HL-60/S4 treated with phorbol 12-myristate 13-acetate at 8.2 ng/mL for 4 days and 3 days (cell line): ENCODE measurements around the gene ALAS1.
"Not testable (repeated sequence)": the region's sequence is repeated elsewhere in the genome, so short reads cannot be mapped to it uniquely, and the experiment has no call there.

Experiments
- in situ Hi-C: fragments of 300-500 bp; cut with MboI; formaldehyde crosslinking; loops from 2 replicates; pipeline ENCODE4 v1.15.0; 2022; ENCODE audit warnings: low sequenced_read_pairs

ALAS1 gene

GRCh38 chr3:52176951-52177700, 20.8 kb upstream of the ALAS1 start:
- in situ Hi-C loops, result no loop called here

GRCh38 chr3:52177701-52178042, 20.3 kb upstream of the ALAS1 start:
- in situ Hi-C loops, result no loop called here

GRCh38 chr3:52178126-52178525, 19.8 kb upstream of the ALAS1 start:
- in situ Hi-C loops, result not testable (repeated sequence)

GRCh38 chr3:52178537-52178936, 19.4 kb upstream of the ALAS1 start:
- in situ Hi-C loops, result no loop called here

GRCh38 chr3:52181543-52181942, 16.4 kb upstream of the ALAS1 start:
- in situ Hi-C loops, result no loop called here

GRCh38 chr3:52182196-52182595, 15.8 kb upstream of the ALAS1 start:
- in situ Hi-C loops, result no loop called here

GRCh38 chr3:52182691-52183090, 15.3 kb upstream of the ALAS1 start:
- in situ Hi-C loops, result no loop called here

GRCh38 chr3:52183786-52184445, 14.0 kb upstream of the ALAS1 start:
- in situ Hi-C loops, result no loop called here

GRCh38 chr3:52184690-52185089, 13.3 kb upstream of the ALAS1 start:
- in situ Hi-C loops, result no loop called here

- in situ Hi-C loops, result no loop called here
Observed at GRCh38 chr3:52185311-52185710, 12.6 kb upstream of the ALAS1 start.

GRCh38 chr3:52185837-52186236, 12.1 kb upstream of the ALAS1 start:
- in situ Hi-C loops, result no loop called here

- in situ Hi-C loops, result no loop called here
Observed at GRCh38 chr3:52186729-52187128, 11.2 kb upstream of the ALAS1 start.

GRCh38 chr3:52188556-52188955, 9.4 kb upstream of the ALAS1 start:
- in situ Hi-C loops, result no loop called here

- in situ Hi-C loops, result no loop called here
Observed at GRCh38 chr3:52190294-52191074, 7.5 kb upstream of the ALAS1 start.

- in situ Hi-C loops, result no loop called here
Observed at GRCh38 chr3:52191663-52192062, 6.3 kb upstream of the ALAS1 start.

GRCh38 chr3:52193065-52193464, 4.9 kb upstream of the ALAS1 start:
- in situ Hi-C loops, result no loop called here

- in situ Hi-C loops, result no loop called here
Observed at GRCh38 chr3:52194485-52195290, 3.3 kb upstream of the ALAS1 start.

- in situ Hi-C loops, result no loop called here
Observed at GRCh38 chr3:52195291-52195597, 2.7 kb upstream of the ALAS1 start.

- in situ Hi-C loops, result no loop called here
Observed at GRCh38 chr3:52195823-52196331, 2.1 kb upstream of the ALAS1 start.

- in situ Hi-C loops, result no loop called here
Observed at GRCh38 chr3:52196977-52197376, 983 bp upstream of the ALAS1 start.

GRCh38 chr3:52197499-52197841, 490 bp upstream of the ALAS1 start:
- in situ Hi-C loops, result no loop called here
